ENCODE results near the gene KRTAP4-2.
"Not testable (repeated sequence)": the region's sequence is repeated elsewhere in the genome, so short reads cannot be mapped to it uniquely, and the experiment has no call there.

KRTAP4-2 gene

DNA sequence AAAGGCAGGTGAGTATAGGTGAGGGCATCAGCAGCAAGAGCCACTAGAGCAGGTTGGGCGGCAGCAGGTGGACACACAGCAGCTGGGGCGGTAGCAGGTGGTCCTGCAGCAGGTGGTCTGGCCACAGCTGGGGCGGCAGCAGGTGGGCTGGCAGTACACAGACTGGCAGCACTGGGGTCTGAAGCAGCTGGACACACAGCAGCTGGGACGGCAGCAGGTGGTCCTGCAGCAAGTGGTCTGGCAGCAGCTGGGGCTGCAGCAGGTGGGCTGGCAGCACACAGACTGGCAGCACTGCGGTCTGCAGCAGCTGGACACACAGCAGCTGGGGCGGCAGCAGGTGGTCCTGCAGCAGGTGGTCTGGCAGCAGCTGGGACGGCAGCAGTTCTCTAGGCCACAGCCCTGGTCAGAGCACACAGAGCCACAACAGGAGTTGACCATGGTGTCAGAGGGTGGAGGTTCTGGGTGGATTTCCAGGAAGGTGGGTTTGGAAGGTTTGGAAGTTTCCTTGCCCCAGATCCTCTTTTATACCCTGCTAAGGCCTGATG lies at the start of gene KRTAP4-2:
Gene KRTAP4-2, minus strand, starts transcription at position 495 of the 545 bp plus-strand sequence. Its CDS starts 57 bp downstream, at position 438.
- no peak for DNase-seq (ENCODE audit: low read depth)

DNA sequence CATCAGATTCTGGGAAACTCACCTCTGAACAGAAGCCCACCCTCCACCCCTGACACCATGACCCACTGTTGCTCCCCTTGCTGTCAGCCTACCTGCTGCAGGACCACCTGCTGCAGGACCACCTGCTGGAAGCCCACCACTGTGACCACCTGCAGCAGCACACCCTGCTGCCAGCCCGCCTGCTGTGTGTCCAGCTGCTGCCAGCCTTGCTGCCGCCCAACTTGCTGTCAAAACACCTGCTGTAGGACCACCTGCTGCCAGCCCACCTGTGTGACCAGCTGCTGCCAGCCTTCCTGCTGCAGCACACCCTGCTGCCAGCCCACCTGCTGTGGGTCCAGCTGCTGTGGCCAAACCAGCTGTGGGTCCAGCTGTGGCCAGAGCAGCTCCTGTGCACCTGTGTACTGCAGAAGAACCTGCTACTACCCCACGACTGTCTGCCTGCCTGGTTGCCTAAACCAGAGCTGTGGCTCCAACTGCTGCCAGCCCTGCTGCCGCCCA lies 48.6 kb upstream of the KRTAP4-2 start, which contains the start of gene KRTAP9-2:
Gene KRTAP9-2, plus strand, starts transcription at position 51 of the 498 bp plus-strand sequence. Its CDS starts 7 bp downstream, at position 58.
- DNase-seq (ENCODE audit: low read depth) = not testable (repeated sequence)

DNA sequence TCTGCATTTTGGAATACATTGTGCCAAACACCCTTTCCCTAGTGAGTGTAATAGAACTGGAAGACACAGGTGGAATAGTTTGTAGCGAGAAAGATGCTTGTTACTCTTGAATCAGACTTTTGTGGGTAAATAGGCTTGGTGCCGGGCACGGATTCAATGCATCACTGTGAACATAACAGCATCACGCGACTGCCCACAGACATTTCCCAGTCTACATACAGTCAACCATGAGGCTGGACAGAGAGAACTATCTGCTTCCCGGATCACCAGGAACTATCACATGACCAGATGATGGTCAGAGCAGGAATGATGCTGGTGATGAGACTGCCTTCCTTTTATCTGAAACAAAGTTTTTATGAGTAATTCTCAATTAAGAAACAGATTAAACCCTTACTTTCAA lies 48.0 kb upstream of the KRTAP4-2 start:
- DNase-seq (ENCODE audit: low read depth) = no peak

DNA sequence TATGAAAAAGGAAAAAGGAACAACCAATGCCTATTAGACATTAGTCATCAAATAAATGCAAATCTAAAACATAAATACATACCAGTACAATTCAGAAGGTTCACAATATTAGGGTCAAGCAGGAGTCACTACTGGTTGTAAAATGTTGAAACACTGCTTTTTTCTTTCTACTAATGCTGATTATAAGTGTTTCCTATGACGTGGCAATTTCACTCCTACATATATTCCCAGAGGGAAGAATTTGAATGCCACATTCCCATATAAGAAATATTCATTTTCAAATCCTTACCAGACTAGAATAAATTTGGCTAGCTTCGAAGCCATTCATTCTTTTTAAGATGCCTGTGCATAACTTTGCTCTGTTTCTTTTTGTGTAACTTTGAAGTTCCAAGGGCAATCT lies 45.8 kb upstream of the KRTAP4-2 start:
- no peak for DNase-seq (ENCODE audit: low read depth)

DNA sequence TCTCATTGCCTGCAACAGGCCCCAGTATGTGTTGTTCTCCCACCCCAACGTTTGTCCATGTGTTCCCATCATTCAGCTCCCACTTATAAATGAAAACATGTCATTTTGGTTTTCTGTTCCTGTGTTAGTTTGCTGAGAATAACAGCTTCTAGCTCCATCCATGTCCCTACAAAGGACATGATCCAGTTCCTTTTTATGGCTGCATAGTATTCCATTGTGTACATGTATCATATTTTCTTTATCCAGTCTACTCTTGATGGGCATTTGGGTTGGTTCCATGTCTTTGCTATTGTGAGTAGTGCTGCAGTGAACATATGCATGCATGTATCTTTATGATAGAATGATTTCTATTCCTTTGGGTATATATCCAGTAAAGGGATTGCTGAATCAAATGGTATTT lies 37.7 kb upstream of the KRTAP4-2 start:
- DNase-seq (ENCODE audit: low read depth) = no peak

DNA sequence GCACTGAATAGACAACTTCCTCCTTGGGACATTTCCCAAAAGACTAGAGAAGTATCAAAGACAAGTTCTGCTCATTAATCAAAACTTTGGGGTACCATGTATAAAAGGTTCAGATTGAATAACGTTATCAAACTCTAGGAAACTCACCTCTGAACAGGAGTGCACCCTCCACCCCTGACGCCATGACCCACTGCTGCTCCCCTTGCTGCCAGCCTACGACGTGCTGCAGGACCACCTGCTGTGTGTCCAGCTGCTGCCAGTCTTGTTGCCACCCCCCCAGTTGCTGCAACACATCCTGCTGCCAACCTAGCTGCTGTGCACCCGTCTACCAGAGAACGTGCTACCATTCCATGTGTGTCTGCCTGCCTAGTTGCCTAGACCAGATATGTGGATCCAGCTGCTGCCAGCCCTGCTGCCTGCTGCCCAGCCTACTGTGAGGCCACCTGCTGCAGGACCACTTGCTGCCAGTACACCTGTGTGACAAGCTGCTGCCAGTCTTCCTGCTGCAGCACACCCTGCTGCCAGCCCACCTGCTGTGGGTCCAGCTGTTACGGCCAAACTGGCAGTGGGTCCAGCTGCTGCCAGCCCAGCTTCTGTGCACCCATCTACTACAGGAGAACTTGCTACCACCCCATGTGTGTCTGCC lies 34.6 kb upstream of the KRTAP4-2 start:
- no peak for DNase-seq (ENCODE audit: low read depth)

DNA sequence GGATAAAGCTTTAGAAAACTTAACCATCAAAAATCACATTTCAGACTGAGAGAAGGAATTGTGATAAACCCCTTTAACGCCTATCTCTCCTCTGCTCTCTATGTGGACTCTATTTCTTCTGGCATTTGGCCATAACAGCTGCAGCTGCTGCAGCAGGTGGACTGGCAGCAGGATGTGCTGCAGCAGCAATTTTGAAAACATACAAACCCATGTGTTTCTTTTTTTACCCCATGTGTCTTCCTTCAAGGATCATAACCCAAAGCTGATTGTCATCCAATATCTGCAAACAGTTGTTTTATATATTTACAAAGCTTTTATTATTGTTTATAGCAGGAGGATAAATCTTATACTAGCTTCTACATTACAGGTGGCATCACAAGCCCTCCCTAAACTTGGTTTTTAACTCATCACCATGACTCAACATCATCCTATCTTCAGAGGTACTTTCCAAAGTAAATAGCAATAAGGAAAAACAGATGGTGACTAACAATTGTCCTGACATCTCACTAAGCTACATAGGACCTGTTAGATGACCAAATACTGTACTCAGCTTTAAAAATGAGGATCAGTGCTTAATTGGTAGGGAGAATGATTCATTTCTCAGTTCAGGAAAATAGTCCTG lies 33.9 kb upstream of the KRTAP4-2 start:
- DNase-seq (ENCODE audit: low read depth) = no peak

DNA sequence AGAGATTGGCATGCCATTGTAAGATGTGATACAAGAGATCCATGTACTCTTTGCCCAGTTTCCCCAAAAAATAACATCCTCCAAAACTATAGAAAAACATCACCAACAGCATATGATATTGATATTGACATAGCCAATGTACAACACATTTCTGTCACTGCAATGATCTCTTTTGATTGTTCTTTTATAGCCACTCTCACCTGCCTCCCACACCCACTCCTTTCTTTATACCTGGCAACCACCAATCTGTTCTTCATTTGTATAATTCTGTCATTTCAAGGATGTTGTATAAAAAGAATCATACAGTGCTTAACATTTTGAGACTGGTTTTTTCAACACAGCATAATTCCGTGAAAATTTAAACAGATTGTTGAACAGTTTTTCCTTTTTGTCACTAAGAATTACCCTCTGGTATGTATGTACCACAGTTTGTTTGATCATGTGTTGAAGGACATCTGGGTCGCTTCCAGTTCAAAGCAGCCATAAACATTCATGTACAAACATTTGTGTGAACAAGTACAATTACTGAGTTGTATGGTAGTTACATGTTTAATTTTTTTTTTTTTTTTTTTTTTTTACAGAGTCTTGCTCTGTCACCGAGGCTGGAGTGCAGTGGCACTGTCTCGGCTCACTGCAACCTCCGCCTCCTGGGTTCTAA lies 21.5 kb upstream of the KRTAP4-2 start:
- no peak for DNase-seq (ENCODE audit: low read depth)

DNA sequence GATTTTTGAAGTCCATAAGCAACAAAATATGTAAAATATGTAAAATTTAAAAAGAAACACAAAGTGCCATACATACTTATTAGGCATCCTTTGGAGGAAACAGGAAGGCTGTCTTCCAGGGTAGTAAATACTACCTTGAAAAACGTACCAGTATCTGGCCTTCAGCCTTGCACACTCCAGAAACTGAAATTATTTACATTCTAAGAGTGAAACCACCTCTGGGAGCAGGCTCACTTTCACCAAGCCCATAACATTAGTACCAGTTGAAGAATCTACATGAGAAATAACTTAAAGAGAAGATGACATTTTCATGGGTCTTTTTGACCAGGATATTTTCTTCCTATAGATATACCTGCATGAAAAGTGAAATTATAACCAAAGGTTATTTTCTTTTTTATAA lies 18.0 kb upstream of the KRTAP4-2 start:
- DNase-seq (ENCODE audit: low read depth) = no peak

DNA sequence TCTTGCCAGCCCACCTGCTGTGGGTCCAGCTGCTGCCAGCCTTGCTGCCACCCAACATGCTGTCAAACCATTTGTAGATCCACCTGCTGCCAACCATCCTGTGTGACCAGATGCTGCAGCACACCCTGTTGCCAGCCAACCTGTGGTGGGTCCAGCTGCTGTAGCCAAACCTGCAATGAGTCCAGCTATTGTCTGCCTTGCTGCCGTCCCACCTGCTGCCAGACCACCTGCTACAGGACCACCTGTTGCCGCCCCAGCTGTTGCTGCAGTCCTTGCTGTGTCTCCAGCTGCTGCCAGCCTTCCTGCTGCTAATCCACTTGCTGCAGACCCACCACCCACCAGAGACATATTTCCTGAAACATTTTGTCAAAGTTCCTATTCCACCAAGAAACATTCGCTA lies 12.3 kb upstream of the KRTAP4-2 start:
- DNase-seq (ENCODE audit: low read depth) = no peak

DNA sequence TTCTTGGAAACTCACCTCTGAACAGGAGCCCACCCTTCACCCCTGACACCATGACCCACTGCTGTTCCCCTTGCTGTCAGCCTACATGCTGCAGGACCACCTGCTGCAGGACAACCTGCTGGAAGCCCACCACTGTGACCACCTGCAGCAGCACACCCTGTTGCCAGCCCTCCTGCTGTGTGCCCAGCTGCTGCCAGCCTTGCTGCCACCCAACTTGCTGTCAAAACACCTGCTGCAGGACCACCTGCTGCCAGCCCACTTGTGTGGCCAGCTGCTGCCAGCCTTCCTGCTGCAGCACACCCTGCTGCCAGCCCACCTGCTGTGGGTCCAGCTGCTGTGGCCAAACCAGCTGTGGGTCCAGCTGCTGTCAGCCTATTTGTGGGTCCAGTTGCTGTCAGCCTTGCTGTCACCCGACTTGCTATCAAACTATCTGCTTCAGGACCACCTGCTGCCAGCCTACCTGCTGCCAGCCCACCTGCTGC lies 11.9 kb upstream of the KRTAP4-2 start, which contains the start of gene KRTAP9-1:
Gene KRTAP9-1, plus strand, starts transcription at position 51 of the 482 bp plus-strand sequence. Its CDS starts 0 bp downstream, at position 51.
- not testable (repeated sequence) for DNase-seq (ENCODE audit: low read depth)

DNA sequence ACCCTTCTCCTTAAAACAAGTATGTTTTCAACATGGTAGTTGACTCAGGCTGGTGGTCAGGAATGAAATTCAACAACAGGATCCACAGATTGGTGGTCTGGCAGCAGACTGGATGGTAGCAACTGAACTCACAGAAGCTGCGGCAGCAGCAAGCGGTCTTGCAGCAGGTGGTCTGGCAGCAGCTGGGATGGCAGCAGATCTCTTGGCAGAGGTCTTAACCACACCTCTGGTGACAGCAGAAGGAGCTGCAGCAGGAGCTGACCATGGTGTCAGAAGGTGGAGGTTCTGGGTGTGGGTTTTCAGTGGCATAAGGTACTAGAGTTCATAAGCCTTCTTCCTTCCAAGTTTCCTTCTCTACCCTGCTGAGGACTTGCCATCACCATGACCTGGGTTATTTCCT lies 8.9 kb upstream of the KRTAP4-2 start:
- DNase-seq (ENCODE audit: low read depth) = no peak

DNA sequence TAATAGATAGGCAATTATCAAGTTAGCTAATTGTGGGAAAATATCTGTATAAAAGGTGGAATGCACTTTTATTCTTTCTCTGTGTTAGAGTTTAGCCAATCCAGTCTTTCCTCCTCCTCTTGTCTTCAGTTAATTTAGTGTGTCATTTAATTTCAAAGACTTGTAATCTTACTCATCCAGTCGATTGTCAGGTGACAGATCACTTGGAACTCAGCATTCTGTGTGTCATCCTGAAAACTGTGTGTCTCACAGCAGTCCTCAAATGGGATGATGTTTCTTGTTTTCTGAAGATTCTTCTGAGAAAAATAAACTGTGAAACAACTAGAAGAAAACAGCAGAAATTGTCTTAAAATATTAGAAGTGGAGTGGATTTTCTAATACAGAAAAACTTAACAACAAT lies 7.0 kb upstream of the KRTAP4-2 start:
- no peak for DNase-seq (ENCODE audit: low read depth)

DNA sequence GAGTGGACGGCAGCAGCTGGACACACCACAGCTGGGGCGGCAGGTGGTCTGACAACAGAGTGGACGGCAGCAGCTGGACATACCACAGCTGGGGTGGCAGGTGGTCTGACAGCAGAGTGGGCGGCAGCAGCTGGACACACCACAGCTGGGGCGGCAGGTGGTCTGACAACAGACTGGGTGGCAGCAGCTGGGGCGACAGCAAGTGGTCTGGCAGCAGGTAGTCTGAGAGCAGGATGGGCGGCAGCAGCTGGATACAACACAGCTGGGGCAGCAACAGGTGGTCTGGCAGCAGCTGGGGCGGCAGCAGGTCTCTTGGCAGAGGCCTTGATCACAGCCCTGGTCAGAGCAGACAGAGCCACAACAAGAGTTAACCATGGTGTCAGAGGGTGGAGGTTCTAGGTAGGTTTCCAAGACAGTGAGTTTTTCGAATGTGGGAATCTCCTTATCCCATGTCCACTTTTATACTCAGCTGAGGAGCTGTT lies 6.5 kb upstream of the KRTAP4-2 start, which contains the start of gene KRTAP4-1:
Gene KRTAP4-1, minus strand, starts transcription at position 432 of the 482 bp plus-strand sequence. Its CDS starts 57 bp downstream, at position 375.
- no peak for DNase-seq (ENCODE audit: low read depth)

DNA sequence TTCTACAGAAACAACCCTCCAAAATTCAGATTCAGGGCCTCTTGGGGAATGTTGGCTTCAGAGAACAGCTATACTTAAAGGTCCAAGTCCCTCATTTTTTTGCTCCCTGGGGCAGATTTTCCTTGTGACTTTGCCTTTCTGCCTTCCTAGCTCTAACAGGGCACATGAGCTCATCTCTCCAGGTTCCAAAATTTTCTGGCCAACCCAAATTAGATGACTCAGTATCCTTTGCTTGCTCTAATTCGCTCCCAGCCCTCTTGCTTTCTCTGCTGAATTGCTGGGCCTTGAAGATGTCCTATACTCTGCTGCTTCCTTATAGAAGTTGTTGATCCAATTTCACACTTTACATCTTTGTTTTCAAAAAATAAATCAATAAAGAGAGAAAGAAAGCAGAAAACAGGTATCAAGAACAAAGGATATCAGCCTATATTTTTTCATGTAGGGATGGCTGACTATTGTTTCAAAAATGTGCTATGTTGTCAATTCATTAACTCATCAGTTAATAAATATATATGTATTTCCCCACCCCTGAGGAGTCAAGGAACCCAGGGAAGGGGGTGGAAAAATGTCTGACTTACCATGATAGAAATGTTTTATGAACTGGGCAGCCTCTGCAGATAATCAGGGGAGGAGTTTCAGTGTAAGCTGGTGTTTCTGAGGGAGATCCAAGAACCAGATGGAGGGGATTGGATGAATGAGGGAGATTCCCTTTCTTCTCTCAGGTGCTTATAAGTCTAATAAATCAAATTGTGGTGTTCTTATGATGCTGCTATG lies 1.0 kb upstream of the KRTAP4-2 start:
- no peak for DNase-seq (ENCODE audit: low read depth)

DNA sequence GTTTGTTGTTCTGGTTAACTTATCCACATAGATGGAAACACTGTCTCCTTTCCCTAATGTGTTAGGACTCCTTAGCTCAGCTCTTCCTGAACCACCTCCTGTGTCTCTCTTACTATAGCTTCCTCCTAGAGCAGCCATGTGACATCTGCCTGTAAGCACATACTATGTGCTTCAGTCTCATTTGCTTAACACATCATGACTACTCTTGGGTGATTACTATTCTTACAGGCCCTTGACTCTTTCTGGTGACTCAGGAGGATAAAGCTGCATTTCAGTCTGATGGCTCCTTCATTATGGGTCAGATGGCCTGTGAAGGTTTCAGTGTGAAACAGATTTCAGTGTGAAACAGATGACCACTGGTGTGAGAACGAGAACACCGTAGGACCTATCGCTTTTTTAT lies 320 bp upstream of the KRTAP4-2 start:
- DNase-seq (ENCODE audit: low read depth) = no peak

DNA sequence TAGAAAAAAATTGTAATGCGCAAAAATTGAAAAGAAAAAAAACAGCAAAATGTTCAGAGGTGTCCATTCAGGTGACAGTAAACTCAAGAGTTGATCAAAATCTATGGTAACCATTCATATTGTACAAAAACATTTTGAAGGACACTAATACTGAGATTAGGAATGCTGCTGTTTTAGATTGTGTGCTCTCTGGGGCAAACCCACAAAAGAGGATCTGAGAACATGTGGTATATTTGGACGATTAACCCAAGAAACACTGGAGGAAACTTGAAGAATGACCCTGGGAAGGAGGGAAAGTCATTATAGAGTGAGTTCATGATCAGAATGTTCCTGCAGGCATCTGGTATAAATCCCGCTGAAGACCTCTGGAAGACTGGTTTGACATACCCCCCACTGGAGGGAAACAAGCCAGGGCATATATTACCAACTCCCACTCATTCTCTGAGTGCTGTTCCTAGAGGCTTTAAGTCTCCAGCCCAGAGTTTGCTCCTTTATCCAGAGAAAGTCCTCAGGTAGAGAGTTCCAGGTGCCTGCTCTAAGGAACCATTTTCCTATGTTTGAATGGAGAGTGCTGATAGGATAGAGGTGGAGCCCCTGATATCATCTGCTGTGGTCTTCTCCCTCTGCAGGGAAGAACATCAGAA lies 1.2 kb downstream of the KRTAP4-2 start:
- no peak for DNase-seq (ENCODE audit: low read depth)

DNA sequence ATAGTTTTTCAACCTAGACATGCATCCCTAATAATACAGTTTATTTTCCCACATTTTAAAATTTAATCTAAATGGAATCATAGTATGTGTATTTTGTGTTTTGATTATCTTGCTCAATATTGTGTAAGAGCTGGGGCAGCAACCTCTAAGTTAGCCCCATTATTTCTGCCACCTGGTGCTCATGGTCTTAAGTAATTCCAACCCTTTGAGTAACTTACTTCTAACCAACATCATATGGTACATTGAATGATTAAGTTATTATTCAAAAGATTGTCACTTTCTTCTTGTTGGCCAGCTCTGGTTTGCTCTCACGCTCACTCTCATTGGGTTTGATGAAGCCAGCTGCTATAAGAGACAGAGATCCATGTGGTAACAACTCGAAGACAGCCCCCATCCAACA lies 6.1 kb downstream of the KRTAP4-2 start:
- no peak for DNase-seq (ENCODE audit: low read depth)

DNA sequence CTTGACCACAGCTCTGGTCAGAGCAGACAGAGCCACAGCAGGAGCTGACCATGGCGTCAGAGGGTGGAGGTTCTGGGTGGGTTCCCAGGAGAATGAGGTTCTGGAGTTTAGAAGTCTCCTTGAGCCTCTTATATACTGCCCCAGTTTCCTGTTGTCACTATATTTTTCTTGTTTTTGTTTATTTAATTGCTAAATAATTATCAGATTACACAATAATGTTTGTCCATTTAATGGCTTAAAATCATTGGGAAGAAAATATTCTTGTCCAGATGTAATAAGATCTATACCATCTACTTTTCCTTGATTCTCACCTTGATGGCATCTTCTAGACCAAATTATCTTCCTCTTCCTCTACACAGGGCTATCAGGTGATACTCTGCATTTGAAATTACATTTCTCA lies 9.9 kb downstream of the KRTAP4-2 start, which contains the start of gene KRTAP4-3:
Gene KRTAP4-3, minus strand, starts transcription at position 101 of the 400 bp plus-strand sequence. Its CDS starts 49 bp downstream, at position 52.
- DNase-seq (ENCODE audit: low read depth) = no peak

DNA sequence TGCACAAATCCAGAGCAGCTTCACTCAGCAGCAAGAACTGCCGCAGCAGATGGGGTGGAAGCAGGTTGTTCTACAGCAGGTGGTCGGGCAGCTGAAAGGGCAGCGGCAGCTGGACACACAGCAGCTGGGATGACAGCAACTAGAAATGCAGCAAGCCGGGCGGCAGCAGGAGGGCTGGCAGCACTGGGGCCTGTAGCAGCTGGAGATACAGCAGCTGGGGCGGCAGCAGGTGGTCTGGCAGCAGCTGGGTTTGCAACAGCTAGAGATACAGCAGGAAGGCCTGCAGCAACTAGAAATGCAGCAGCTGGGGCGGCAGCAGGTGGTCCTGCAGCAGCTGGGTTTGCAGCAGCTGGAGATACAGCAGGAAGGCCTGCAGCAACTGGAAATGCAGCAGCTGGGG lies 10.5 kb downstream of the KRTAP4-2 start:
- no peak for DNase-seq (ENCODE audit: low read depth)

DNA sequence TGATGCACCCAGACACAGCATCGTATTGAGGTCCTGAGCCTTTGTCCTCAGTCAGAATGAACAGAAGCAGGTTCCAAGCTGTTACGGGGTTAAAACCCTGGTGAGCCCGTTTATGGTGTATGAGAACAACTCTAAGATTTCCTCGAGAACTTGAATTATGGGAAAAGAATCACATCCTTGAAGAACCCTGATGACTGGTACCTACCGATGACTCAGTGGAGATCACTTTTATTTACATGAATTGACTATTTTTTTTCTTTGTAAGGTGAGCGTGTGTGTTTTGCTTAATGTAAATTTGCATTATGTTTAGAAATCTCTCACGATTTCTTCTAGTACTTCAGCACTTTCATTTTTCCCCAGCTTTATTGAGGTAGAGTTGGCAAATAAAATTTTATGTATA lies 14.2 kb downstream of the KRTAP4-2 start:
- no peak for DNase-seq (ENCODE audit: low read depth)

Measured in T-helper 22 cell (primary cell).